ENCODE data around the gene NCAPH2. TPM values are rescaled to one million over a fixed set of nuclear protein-coding genes. Genes with fewer than 3 reads are reported as not detected.

The NCAPH2 gene
- 31.6 and 39.8 TPM in 2 replicates for total RNA-seq (2022)
- Bru-seq, nascent RNA = percentile 49 among the genes with signal in this experiment
- percentile 59 among the genes with signal in this experiment for BruChase-seq, experiment 1, labeled RNA remaining after a 6-hour chase
- BruChase-seq, experiment 2, labeled RNA remaining after a 2-hour chase = percentile 59 among the genes with signal in this experiment
- long read RNA-seq, transcript NCAPH2-205 (20 exons, 2,037 nt) = major isoform, 71 of 124 reads
- long read RNA-seq, transcript NCAPH2-201 (20 exons, 1,996 nt) = minor isoform, 7 of 124 reads
- long read RNA-seq, partial matches to known transcripts = 22 of 124 reads
- long read RNA-seq, other reads (novel, unspliced or antisense) = 22 of 124 reads

GRCh38 chr22:50507991-50508884 lies at the start of gene NCAPH2:
NCAPH2 (plus strand) TSS chr22:50508224; CDS start chr22:50508338, 114 bp downstream.
- no peaks in the 10 kb centered on the region for H3K27me3 Mint-ChIP-seq (ENCODE audit: insufficient read depth, unreplicated experiment)
- TF ChIP-seq CTCF (IDR thresholded peaks at IDR 0.05; ENCODE audit: unreplicated experiment) = no peak
- H3K27ac Mint-ChIP-seq (ENCODE audit: low read depth, unreplicated experiment) = peak within 1 kb of the TSS; percentile 93
- H3K9me3 Mint-ChIP-seq (ENCODE audit: unreplicated experiment) = no peaks in the 10 kb centered on the region
- intact Hi-C loops (cut with micrococcal nuclease) = loop anchor here (5.0 kb wide), 1 partner anchor 114 kb away; no protein-coding TSS in a partner anchor
- peak; percentile 96 for DNase-seq (ENCODE audit: unreplicated experiment)
- H3K4me3 Mint-ChIP-seq (ENCODE audit: unreplicated experiment) = peak within 1 kb of the TSS; percentile 92
- H3K36me3 Mint-ChIP-seq (ENCODE audit: insufficient read depth, unreplicated experiment) = peaks cover 19% of the 10 kb centered on the region
- peaks cover 12% of the 10 kb centered on the region for H3K4me1 Mint-ChIP-seq (ENCODE audit: insufficient read depth, unreplicated experiment)
- POLR2A ChIA-PET = interaction anchor here (0.6 to 6.3 kb wide), 22 partner anchors 9 to 266 kb away, joined by 3 to 113 read pairs (median 4); partner anchors contain the start of genes ARSA, CHKB, SCO2 and SYCE3
- CTCF ChIA-PET = interaction anchor here (0.5 to 1.4 kb wide), 7 partner anchors 15 to 113 kb away, joined by 3 to 7 read pairs (median 3); partner anchors contain the start of gene SCO2
- BruUV-seq (replicated peaks) = no TSS peak

- Mint-ChIP-seq H3K4me1 (ENCODE audit: insufficient read depth, unreplicated experiment) (no peaks in the 10 kb centered on the region), H3K36me3 (ENCODE audit: insufficient read depth, unreplicated experiment) (peaks cover 47% of the 10 kb centered on the region), H3K27ac (ENCODE audit: low read depth, unreplicated experiment) (no peak overlapping the region), H3K27me3 (ENCODE audit: insufficient read depth, unreplicated experiment) (no peaks in the 10 kb centered on the region), H3K9me3 (ENCODE audit: unreplicated experiment) (no peaks in the 10 kb centered on the region), H3K4me3 (ENCODE audit: unreplicated experiment) (no peak overlapping the region)
- TF ChIP-seq CTCF (IDR thresholded peaks at IDR 0.05; ENCODE audit: unreplicated experiment) = no peak
- no TSS peak for BruUV-seq (replicated peaks)
- ChIA-PET CTCF (interaction anchor here (0.6 to 1.2 kb wide), 4 partner anchors 10 to 162 kb away, joined by 3 to 6 read pairs (median 4); no protein-coding TSS in a partner anchor), POLR2A (interaction anchor here (0.8 kb wide), 1 partner anchor 49 kb away, joined by 3 read pairs; the partner anchor contains the start of gene LMF2)
- intact Hi-C loops (cut with micrococcal nuclease) = no loop called here
- no peak for DNase-seq (ENCODE audit: unreplicated experiment)
Observed at GRCh38 chr22:50459016-50459415, 49.0 kb upstream of the NCAPH2 start.

GRCh38 chr22:50459496-50460140 lies 48.4 kb upstream of the NCAPH2 start:
- TF ChIP-seq CTCF (IDR thresholded peaks at IDR 0.05; ENCODE audit: unreplicated experiment) = no peak
- Mint-ChIP-seq H3K4me3 (ENCODE audit: unreplicated experiment) (no peak overlapping the region), H3K27me3 (ENCODE audit: insufficient read depth, unreplicated experiment) (no peaks in the 10 kb centered on the region), H3K36me3 (ENCODE audit: insufficient read depth, unreplicated experiment) (peaks cover 49% of the 10 kb centered on the region), H3K4me1 (ENCODE audit: insufficient read depth, unreplicated experiment) (no peaks in the 10 kb centered on the region), H3K9me3 (ENCODE audit: unreplicated experiment) (no peaks in the 10 kb centered on the region), H3K27ac (ENCODE audit: low read depth, unreplicated experiment) (no peak overlapping the region)
- ChIA-PET CTCF (interaction anchor here (1.2 kb wide), 1 partner anchor 161 kb away, joined by 4 read pairs; no protein-coding TSS in a partner anchor), POLR2A (interaction anchor here (0.8 kb wide), 1 partner anchor 48 kb away, joined by 3 read pairs; the partner anchor contains the start of gene LMF2)
- no peak for DNase-seq (ENCODE audit: unreplicated experiment)
- BruUV-seq (replicated peaks) = no TSS peak
- intact Hi-C loops (cut with micrococcal nuclease) = no loop called here

Measured in MCF 10A (cell line).